ELF-1 (cell line): ENCODE data around the gene SERTAD3.
"Not testable (repeated sequence)": the region's sequence is repeated elsewhere in the genome, so short reads cannot be mapped to it uniquely, and the experiment has no call there.

ENCODE experiments used
- DNase-seq: peaks from one replicate; pipeline ENCODE4 v3.0.0-alpha.2; 2016; ENCODE audit warnings: low read depth, low spot score

Gene SERTAD3, protein sequence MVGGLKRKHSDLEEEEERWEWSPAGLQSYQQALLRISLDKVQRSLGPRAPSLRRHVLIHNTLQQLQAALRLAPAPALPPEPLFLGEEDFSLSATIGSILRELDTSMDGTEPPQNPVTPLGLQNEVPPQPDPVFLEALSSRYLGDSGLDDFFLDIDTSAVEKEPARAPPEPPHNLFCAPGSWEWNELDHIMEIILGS

DNA sequence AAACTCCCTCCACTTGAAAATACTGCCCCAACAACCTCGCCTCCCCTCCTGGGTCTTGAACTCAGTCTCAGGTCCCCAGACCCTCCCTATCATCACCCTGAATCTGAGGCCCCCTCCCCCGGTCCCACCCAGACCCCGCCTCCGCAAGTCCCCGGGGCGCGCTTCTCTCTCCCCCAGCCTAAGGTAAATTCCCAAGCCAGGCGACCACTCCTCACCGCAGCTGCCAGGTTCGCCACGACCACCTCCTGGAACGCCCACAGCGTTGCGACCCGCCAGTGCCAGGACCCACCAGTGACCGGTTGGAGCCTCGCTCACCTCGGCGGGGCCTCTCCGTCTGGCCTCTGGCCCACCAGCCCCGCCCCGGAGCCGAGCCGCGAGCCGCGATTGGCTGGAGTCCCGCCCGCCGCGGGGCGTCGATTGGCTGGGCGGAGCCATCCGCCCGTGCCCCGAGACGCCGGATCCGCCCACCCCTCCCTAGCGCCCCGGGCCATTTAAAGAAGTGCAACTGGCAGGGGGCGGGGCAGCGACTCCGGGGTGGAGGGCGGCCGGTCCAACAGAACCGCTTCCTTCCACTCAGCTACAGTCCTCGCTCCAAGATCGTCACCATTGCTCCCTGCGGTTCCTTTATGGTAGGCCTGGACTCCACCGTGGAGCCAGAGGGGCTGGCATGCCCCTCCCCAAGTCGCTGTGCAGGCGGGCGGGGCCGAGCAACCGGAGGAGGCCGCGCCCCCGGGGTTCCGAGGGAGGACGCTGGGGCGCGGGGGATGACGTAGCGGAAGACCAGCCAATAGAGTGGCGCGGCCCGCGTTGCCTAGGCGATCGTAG is at the start of gene SERTAD3:
Gene SERTAD3 (minus strand): TSS at position 336 of the 825 bp plus-strand sequence. CDS start 2,255 bp downstream, outside the sequence.
- DNase-seq: peak; percentile 98

DNA sequence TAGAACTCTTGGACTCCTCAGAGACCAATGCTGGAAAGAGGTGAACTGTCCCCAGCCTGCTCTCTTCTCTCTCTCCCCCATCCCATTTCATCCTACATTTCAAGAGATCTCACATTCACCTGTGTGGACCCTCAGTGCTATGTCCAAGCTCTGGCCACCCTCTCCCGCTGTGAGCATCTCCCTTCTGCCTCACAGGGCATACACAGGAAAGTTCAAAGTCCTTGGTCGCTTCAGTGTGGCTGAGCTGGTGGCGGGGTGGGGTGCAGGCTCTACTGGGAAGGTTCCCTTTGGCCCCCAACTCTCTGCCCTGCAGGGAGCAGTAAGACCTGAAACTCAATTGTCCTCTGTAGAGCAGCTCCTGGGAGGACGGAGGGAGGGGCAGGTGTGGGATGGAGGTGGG is 49.6 kb upstream of the SERTAD3 start:
- no peak for DNase-seq

DNA sequence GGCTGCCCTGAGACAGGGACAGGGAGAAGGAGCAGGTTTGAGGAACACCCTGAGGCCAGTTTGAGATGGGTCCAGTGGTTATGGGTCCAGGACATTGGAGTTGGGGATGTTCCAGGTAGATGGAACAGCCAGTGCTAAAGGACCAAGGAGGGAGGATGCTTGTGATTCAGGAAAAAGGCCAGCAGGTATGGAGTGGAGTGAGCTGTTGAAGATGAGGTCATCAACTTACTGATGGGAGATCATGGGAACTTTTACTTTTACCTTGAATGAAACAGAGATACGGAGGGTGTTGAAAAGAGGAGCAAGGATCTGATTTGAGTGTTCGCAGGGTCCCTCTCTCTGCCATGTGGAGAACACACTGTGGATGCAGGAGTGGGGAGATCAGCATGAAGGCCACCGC is 48.1 kb upstream of the SERTAD3 start:
- DNase-seq: no peak

DNA sequence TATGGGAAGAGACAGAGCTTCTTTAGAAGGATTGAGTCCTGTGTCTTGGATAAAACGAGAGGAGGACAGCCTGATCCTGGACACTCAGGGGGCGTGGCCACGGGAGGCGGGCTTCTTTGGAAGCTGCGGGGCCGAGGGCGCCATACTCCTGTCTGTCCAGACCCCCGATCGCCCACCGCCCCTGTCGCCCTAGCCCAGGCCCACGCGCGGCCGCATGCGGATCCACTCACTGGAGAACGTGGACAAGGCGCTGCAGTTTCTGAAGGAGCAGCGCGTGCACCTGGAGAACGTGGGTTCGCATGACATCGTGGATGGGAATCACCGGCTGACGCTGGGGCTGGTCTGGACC is 45.7 kb upstream of the SERTAD3 start:
- DNase-seq: no peak

GRCh38 chr19:40486017-40486416 is 41.9 kb upstream of the SERTAD3 start:
- no peak for DNase-seq

DNA sequence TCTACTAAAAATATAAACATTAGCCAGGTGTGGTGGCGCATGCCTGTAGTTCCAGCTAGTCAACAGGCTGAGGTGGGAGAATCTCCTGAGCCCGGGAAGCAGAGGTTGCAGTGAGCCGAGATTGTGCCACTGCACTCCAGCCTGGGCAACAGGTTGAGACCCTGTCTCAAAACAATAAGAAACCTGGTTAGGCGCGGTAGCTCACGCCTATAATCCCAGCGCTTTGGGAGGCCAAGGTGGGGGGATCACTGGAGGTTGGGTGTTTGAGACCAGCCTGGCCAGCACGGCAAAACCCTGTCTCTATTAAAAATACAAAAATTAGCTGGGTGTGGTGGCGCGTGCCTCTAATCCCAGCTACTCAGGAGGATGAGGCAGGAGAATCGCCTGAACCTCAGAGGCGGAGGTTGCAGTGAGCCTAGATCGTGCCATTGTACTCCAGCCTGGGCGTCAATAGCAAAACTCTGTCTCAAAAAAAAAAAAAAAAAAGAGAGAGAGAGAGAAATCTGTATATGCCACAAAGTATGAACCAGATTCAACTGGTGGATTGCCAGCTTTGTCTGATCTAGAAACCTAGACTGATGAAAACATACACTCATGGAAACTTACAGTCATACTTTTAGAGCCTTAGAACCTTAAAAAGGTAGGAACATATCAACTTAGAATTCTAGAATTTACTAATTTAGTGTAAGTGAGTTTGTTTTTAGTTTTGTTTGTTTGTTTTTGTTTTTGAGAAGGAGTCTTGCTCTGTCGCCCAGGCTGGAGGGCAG is 31.9 kb upstream of the SERTAD3 start:
- DNase-seq: not testable (repeated sequence)

DNA sequence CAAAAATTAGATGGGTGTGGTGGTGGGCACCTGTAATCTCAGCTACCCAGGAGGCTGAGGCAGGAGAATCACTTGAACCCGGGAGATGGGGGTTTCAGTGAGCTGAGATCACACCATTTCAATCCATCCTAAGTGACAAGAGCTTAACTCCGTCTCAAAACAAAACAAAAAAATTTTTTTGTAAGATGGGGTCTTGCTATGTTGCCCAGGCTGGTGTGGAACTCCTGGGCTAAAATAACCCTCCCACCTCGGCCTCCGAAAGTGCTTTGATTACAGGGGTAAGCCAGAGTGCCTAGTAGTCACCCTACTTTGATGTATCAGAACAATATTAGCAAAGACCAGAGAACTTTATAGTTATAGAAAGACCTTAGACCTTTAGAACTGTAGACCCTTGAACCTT is 30.6 kb upstream of the SERTAD3 start:
- no peak for DNase-seq

DNA sequence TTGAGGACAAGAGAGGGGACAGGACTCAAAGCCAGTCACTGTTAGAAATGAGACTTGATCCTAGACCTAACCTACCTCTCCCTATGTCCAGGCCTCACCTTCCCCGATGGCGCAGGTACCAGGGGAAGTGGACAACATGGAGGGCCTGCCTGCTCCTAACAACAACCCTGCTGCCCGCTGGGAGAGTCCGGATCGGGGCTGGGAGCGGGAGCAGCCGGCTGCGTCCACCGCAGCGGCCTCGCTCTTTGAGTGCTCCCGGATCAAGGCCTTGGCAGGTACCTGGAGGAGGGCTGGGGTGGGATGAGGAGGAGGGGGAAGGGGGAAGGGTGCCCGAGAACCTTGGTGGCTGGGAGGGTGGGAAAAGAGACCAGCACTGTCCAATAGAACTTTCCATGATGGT is 28.4 kb upstream of the SERTAD3 start:
- DNase-seq: no peak

DNA sequence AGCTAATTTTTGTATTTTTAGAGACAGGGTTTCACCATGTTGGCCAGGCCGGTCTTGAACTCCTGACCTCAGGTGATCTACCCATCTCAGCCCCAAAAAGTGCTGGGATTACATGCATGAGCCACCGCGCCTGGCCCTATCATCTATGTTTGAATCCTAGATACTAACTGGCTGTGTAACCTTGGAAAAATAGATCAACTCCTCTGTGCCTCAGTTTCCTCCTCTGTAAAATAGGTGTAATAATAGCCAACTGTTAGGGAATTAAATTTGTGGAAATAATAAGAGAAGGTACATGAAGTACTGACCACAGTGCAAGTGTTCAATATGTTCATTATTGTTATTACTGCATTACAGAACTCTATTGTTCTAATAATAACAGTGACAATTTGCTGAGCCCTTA is 27.0 kb upstream of the SERTAD3 start:
- no peak for DNase-seq

DNA sequence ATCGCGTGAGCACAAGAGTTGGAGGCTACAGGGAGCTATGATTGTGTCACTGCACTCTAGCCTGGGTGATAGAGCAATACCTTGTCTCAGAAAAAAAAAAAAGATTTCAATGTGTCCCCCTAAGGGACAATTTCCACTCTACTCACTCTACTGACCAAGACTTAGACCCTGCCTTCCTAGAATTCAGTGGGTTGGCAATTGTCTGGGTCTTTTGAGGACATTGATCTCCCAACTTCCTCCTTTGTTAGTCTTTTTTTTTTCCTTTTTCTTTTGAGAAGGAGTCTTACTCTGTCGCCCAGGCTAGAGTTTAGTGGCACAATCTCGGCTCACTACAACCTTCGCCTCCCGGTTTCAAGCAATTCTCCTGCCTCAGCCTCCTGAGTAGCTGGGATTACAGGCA is 24.9 kb upstream of the SERTAD3 start:
- no peak for DNase-seq

GRCh38 chr19:40466985-40467734 is 23.0 kb upstream of the SERTAD3 start, which contains the start of gene SPTBN4:
Gene SPTBN4 (plus strand): TSS chr19:40467001. CDS start chr19:40472622, 5,621 bp downstream.
- no peak for DNase-seq

DNA sequence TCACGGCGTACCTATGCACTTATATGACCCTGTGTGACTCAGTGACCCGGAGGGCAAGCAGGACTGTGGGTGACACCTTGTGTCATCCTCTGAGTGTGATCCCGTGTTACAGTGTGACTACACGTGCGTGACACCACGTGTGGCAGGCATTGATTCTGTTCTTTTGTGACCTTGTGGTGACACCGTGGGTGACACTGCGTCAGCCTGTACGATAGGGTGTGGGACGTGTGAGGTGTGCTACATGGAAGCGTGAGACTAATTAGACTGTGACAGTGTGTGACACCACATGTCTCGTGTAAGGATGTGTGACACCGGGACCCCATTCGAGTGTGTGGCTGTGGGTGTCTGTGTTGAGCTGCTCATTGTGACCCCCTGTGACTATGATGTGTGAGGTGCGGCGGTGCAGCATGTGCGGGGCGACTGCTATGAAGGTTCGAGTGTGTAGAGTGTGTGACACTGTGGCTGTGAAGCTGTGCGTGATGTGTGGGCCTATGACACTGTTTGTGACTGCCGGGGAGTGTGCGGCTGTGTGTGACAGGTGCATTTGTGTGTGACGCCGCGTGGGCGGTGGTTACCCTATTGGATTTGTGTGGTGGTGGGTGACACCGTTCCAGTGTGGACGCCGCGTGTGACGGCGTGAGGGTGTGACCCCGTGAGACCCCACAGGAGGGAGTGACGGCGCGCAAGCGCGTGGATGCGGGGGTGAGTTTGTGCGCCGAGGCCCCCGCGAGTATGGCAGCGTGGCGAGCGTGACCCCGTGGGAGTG is 22.3 kb upstream of the SERTAD3 start:
- DNase-seq: no peak

- peak; percentile 99 for DNase-seq
These were observed 21.6 kb upstream of the SERTAD3 start, which contains the start of gene BLVRB for GRCh38 chr19:40465557-40466218. Gene BLVRB (minus strand): TSS chr19:40465745. CDS start chr19:40465688, 57 bp downstream.

- peak; percentile 26 for DNase-seq
These were observed 21.0 kb upstream of the SERTAD3 start for GRCh38 chr19:40465025-40465556.

DNA sequence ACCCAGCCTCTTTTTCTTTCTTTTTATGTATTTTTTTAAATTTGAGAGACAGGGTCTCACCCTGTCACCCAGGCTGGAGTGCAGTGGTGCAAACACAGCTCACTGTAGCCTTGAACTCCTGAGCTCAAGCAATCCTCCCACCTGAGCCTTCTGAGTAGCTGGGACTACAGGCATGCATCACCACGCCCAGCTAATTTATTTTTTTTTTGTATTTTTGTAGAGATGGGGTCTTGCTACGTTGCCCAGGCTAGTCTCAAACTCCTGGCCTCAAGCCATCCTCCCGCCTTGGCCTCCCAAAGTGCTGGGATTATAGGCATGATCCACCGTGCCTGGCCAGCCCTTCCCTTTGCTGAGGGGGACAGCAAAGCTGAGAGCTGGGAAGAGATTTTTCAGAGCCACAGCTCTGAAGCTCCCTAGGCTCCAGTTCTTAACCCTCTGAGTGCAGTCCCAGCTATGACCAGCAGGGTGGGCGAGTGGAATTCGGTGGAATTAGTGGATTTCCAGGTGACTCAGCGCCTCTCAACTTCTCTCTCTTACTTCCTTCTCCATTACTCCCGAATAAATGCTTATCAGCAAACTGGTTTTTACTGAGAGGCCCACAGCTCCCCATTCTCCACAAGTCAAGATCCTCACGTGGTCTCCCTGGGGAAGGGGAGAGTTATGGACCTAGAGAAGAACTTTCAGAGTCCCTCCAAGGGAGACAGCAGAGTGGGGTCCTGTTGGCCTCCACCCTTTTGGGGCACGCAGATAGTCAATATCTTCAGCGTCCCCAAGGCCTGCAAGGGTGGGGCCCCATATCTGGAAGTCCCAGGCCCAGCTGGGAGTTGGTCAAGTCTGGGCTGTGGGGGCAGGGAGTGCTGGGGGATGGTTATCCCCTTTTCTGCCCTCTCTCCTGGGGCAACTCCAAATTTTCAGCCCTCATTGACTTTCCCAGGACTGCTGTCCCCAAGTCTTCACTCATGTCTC is 20.2 kb upstream of the SERTAD3 start:
- DNase-seq: peak; percentile 88

GRCh38 chr19:40463587-40464037 is 19.5 kb upstream of the SERTAD3 start:
- DNase-seq: not testable (repeated sequence)

GRCh38 chr19:40461669-40462221 is 17.6 kb upstream of the SERTAD3 start:
- no peak for DNase-seq

DNA sequence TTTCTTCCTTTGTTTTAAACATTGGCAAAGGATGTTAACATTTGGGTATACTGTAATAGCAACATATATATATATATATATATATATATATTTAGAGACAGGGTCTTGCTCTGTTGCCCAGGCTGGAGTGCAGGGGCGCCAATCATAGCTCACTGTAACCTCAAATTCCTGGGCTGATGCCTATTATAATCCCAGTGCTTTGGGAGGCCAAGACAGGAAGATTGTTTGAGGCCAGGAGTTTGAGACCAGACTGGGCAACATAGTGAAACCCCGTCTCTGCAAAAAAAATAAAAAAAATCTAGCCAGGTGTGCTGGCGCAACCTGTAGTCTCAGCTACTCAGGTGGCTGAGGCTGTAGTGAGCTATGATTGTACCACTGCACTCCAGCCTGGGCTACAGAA is 16.1 kb upstream of the SERTAD3 start:
- no peak for DNase-seq
